Naive thymus-derived CD4-positive, alpha-beta T cell (primary cell): ENCODE results near the gene ENTPD5. TPM values are rescaled to one million over a fixed set of nuclear protein-coding genes. Genes with fewer than 3 reads are reported as not detected.
"Not testable (repeated sequence)": the region's sequence is repeated elsewhere in the genome, so short reads cannot be mapped to it uniquely, and the experiment has no call there.

Experiments
- ATAC-seq: fragments of 150-1000 bp; cut with Tn5 transposase; 2 replicates; pipeline ENCODE4 v1.10.0; 2021; ENCODE audit warnings: mild to moderate bottlenecking, moderate library complexity
- CTCF ChIA-PET: fragments of 350-600 bp; sonication (Branson Sonifier 250); formaldehyde crosslinking; loops from one replicate; lab custom pipeline; 2021; ENCODE audit warnings: antibody characterized with exemption; lab: Charles Lee
- POLR2A ChIA-PET: fragments of 350-600 bp; sonication (Branson Sonifier 250); formaldehyde crosslinking; loops from one replicate; lab custom pipeline; 2021; ENCODE audit warnings: antibody characterized with exemption, inconsistent platforms; lab: Charles Lee
- DNase-seq, 9 donors: peaks; one replicate each; pipeline versions ENCODE4 v3.0.0 to v3.0.0-alpha.2; 2020 to 2022; ENCODE audit warnings: mixed read lengths in 1 of 9
- H3K27ac ChIP-seq: one replicate; pipeline ENCODE4 v1.7.0; 2013; ENCODE audit warnings: mild to moderate bottlenecking, low read depth, low read length, moderate library complexity
- H3K27me3 ChIP-seq, 2 donors: one replicate each; pipeline ENCODE4 v1.7.0; 2013; ENCODE audit warnings: low read length in 2 of 2, mild to moderate bottlenecking in 2 of 2, moderate library complexity in 2 of 2; ENCODE audit not compliant: control insufficient read depth in 2 of 2, insufficient read depth in 2 of 2
- H3K36me3 ChIP-seq, 3 experiments: 1 replicate in 2 of 3; 2 replicates in 1 of 3; pipeline ENCODE4 v1.7.0; 2013; ENCODE audit warnings: low read length in 3 of 3, mild to moderate bottlenecking in 3 of 3, moderate library complexity in 1 of 3; ENCODE audit not compliant: insufficient read depth in 3 of 3, control insufficient read depth in 2 of 3
- H3K4me1 ChIP-seq, 2 donors: one replicate each; pipeline ENCODE4 v1.7.0; 2013; ENCODE audit warnings: low read length in 2 of 2, mild to moderate bottlenecking in 2 of 2, moderate library complexity in 1 of 2; ENCODE audit not compliant: control insufficient read depth in 2 of 2, insufficient read depth in 2 of 2
- H3K4me3 ChIP-seq: 2 replicates; pipeline ENCODE4 v1.7.0; 2013; ENCODE audit warnings: mild to moderate bottlenecking, low read length
- H3K9me3 ChIP-seq, 3 experiments: 1 replicate in 2 of 3; 2 replicates in 1 of 3; pipeline ENCODE4 v1.7.0; 2013; ENCODE audit warnings: low read length in 3 of 3; ENCODE audit not compliant: control insufficient read depth in 2 of 3
- H3K27ac Mint-ChIP-seq, 9 donors: one replicate each; pipeline ENCODE4 v1.8.0; 2020 to 2022; ENCODE audit warnings: mixed read lengths in 9 of 9, mild to moderate bottlenecking in 8 of 9, moderate library complexity in 5 of 9, inconsistent platforms in 2 of 9
- H3K27me3 Mint-ChIP-seq, 5 donors: one replicate each; pipeline ENCODE4 v1.8.0; 2021 to 2022; ENCODE audit warnings: mixed read lengths in 5 of 5, mild to moderate bottlenecking in 1 of 5
- H3K36me3 Mint-ChIP-seq, 5 donors: one replicate each; pipeline ENCODE4 v1.8.0; 2020 to 2022; ENCODE audit warnings: mixed read lengths in 5 of 5, mild to moderate bottlenecking in 3 of 5, inconsistent platforms in 1 of 5
- H3K4me1 Mint-ChIP-seq, 7 donors: one replicate each; pipeline ENCODE4 v1.8.0; 2020 to 2022; ENCODE audit warnings: mixed read lengths in 7 of 7, mild to moderate bottlenecking in 3 of 7, inconsistent platforms in 1 of 7
- H3K4me3 Mint-ChIP-seq, 10 donors: one replicate each; pipeline ENCODE4 v1.8.0; 2020 to 2022; ENCODE audit warnings: mild to moderate bottlenecking in 10 of 10, mixed read lengths in 10 of 10, moderate library complexity in 6 of 10, inconsistent platforms in 2 of 10
- H3K9me3 Mint-ChIP-seq, 11 donors: one replicate each; pipeline ENCODE4 v1.8.0; 2020 to 2022; ENCODE audit warnings: mixed read lengths in 11 of 11, mild to moderate bottlenecking in 4 of 11, inconsistent platforms in 1 of 11, moderate library complexity in 1 of 11
- intact Hi-C, 2 donors: fragments of 100-400 bp; cut with micrococcal nuclease; formaldehyde crosslinking; loops; one replicate each; pipeline ENCODE4 v1.15.1; 2023
- polyA plus RNA-seq, 2 donors: library from polyadenylated mRNA; unstranded; fragments of 300-500 nt; fragmentation: Illumina TruSeq; gene quantifications; one replicate each; pipeline ENCODE4 v1.2.3, GENCODE V29; 2021
- total RNA-seq, 6 experiments: library from RNA in 5 of 6; stranded (reverse) in 5 of 6; gene quantifications; 1 replicate in 5 of 6; 2 replicates in 1 of 6; pipeline ENCODE4 v1.2.3 and lab custom pipeline; 2021 to 2026

ENTPD5 gene
- total and polyA plus RNA-seq, 7 experiments from 2014 or later = 4.2 to 17.1 (median 9.5) TPM

GRCh38 chr14:73996731-73997107 lies 22.4 kb downstream of the ENTPD5 start:
- Histone ChIP-seq H3K27me3 (no peaks in the 10 kb centered on the region), H3K9me3 (no peaks in the 10 kb centered on the region), H3K36me3 (no peaks in the 10 kb centered on the region), H3K27ac (no peak overlapping the region), H3K4me3 (no peak overlapping the region), H3K4me1 (no peaks in the 10 kb centered on the region)
- peaks cover 0 to 6% (median 0%) of the 10 kb centered on the region in 7 donors for H3K4me1 Mint-ChIP-seq
- ChIA-PET POLR2A (no interaction called here), CTCF (interaction anchor here (0.6 kb wide), 1 partner anchor 181 kb away, joined by 4 read pairs; no protein-coding TSS in a partner anchor)
- ATAC-seq (no peak), DNase-seq (no peak)
- H3K9me3 Mint-ChIP-seq = no peaks in the 10 kb centered on the region
- H3K36me3 Mint-ChIP-seq = peaks cover 0 to 24% (median 11%) of the 10 kb centered on the region in 5 donors
- H3K27me3 Mint-ChIP-seq = no peaks in the 10 kb centered on the region
- peak overlapping the region in 1 of 9 donors; percentile 22 for H3K27ac Mint-ChIP-seq
- intact Hi-C loops = no loop called here
- no peak overlapping the region for H3K4me3 Mint-ChIP-seq

- CTCF ChIA-PET = no interaction called here
- no peaks in the 10 kb centered on the region for H3K4me1 ChIP-seq
- Mint-ChIP-seq H3K9me3 (no peaks in the 10 kb centered on the region), H3K4me1 (peaks cover 0 to 6% (median 0%) of the 10 kb centered on the region in 7 donors), H3K4me3 (no peak overlapping the region), H3K27ac (no peak overlapping the region), H3K27me3 (no peaks in the 10 kb centered on the region), H3K36me3 (peaks cover 0 to 27% (median 11%) of the 10 kb centered on the region in 5 donors)
- no peak overlapping the region for H3K4me3 ChIP-seq
- POLR2A ChIA-PET = no interaction called here
- H3K9me3 ChIP-seq = no peaks in the 10 kb centered on the region
- no peaks in the 10 kb centered on the region for H3K36me3 ChIP-seq
- ATAC-seq (no peak), DNase-seq (no peak)
- H3K27me3 ChIP-seq = no peaks in the 10 kb centered on the region
- no peak overlapping the region for H3K27ac ChIP-seq
- intact Hi-C loops = no loop called here
These were observed 23.1 kb downstream of the ENTPD5 start for GRCh38 chr14:73995977-73996378.

- H3K4me1 Mint-ChIP-seq, ATAC-seq, H3K4me1 ChIP-seq, H3K27me3 ChIP-seq, H3K4me3 Mint-ChIP-seq, H3K4me3 ChIP-seq, H3K9me3 ChIP-seq, H3K9me3 Mint-ChIP-seq, H3K27ac Mint-ChIP-seq, DNase-seq, H3K36me3 ChIP-seq, POLR2A ChIA-PET, H3K27ac ChIP-seq, H3K27me3 Mint-ChIP-seq, intact Hi-C loops: not testable (repeated sequence)
- peaks cover 0 to 28% (median 11%) of the 10 kb centered on the region in 5 donors for H3K36me3 Mint-ChIP-seq
- CTCF ChIA-PET = interaction anchor here (0.7 kb wide), 1 partner anchor 82 kb away, joined by 5 read pairs; no protein-coding TSS in a partner anchor
These were observed 24.2 kb downstream of the ENTPD5 start for GRCh38 chr14:73994926-73995325.

- Mint-ChIP-seq H3K4me3 (no peak overlapping the region), H3K27me3 (no peaks in the 10 kb centered on the region), H3K27ac (no peak overlapping the region), H3K36me3 (peaks cover 5 to 31% (median 13%) of the 10 kb centered on the region in 5 donors), H3K9me3 (no peaks in the 10 kb centered on the region), H3K4me1 (peaks cover 0 to 6% (median 0%) of the 10 kb centered on the region in 7 donors)
- Histone ChIP-seq H3K9me3 (no peaks in the 10 kb centered on the region), H3K27me3 (no peaks in the 10 kb centered on the region), H3K4me1 (no peaks in the 10 kb centered on the region), H3K4me3 (no peak overlapping the region), H3K27ac (no peak overlapping the region), H3K36me3 (peaks cover 0 to 11% (median 5%) of the 10 kb centered on the region in 3 experiments)
- intact Hi-C loops = no loop called here
- ATAC-seq (no peak), DNase-seq (no peak)
- CTCF ChIA-PET = no interaction called here
- POLR2A ChIA-PET = no interaction called here
These were observed 28.0 kb downstream of the ENTPD5 start for GRCh38 chr14:73991092-73991491.

DNA sequence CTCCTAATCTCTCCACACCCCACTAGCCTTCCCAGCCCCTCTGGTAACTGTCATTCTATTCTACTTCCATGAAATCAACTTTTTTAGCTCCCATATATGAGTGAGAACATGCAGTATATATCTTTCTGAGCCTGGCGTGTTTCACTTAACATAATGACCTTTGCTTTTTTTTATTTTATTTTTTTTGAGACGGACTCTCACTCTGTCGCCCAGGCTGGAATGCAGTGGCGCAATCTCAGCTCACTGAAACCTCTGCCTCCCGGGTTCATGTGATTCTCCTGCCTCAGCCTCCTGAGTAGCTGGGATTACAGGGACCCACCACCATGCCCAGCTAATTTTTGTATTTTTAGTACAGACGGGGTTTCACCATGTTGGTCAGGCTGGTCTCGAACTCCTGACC lies 30.4 kb downstream of the ENTPD5 start:
- CTCF ChIA-PET, H3K9me3 ChIP-seq, H3K4me1 ChIP-seq, POLR2A ChIA-PET, H3K4me3 ChIP-seq, H3K27me3 ChIP-seq, DNase-seq, intact Hi-C loops, H3K4me1 Mint-ChIP-seq, H3K27ac Mint-ChIP-seq, ATAC-seq, H3K9me3 Mint-ChIP-seq, H3K27ac ChIP-seq, H3K27me3 Mint-ChIP-seq, H3K4me3 Mint-ChIP-seq: not testable (repeated sequence)
- H3K36me3 ChIP-seq = peaks cover 0 to 12% (median 5%) of the 10 kb centered on the region in 3 experiments
- peaks cover 6 to 32% (median 12%) of the 10 kb centered on the region in 5 donors for H3K36me3 Mint-ChIP-seq

- Mint-ChIP-seq H3K4me3 (no peak overlapping the region), H3K9me3 (no peaks in the 10 kb centered on the region), H3K27ac (peak overlapping the region in 1 of 9 donors; percentile 36), H3K36me3 (peaks cover 6 to 32% (median 12%) of the 10 kb centered on the region in 5 donors), H3K27me3 (no peaks in the 10 kb centered on the region), H3K4me1 (no peaks in the 10 kb centered on the region)
- no peaks in the 10 kb centered on the region for H3K27me3 ChIP-seq
- no peak overlapping the region for H3K4me3 ChIP-seq
- no peak overlapping the region for H3K27ac ChIP-seq
- peaks cover 0 to 12% (median 5%) of the 10 kb centered on the region in 3 experiments for H3K36me3 ChIP-seq
- ChIA-PET POLR2A (no interaction called here), CTCF (no interaction called here)
- intact Hi-C loops = no loop called here
- no peaks in the 10 kb centered on the region for H3K9me3 ChIP-seq
- no peak for ATAC-seq
- H3K4me1 ChIP-seq = no peaks in the 10 kb centered on the region
- DNase-seq = no peak
These were observed 31.0 kb downstream of the ENTPD5 start for GRCh38 chr14:73988065-73988464.

- DNase-seq (no peak), ATAC-seq (no peak)
- Histone ChIP-seq H3K27me3 (no peaks in the 10 kb centered on the region), H3K36me3 (peaks cover 0 to 18% (median 0%) of the 10 kb centered on the region in 3 experiments), H3K4me3 (no peak overlapping the region), H3K27ac (no peak overlapping the region), H3K9me3 (no peaks in the 10 kb centered on the region), H3K4me1 (no peaks in the 10 kb centered on the region)
- intact Hi-C loops = no loop called here
- Mint-ChIP-seq H3K36me3 (peaks cover 0 to 13% (median 6%) of the 10 kb centered on the region in 5 donors), H3K9me3 (no peaks in the 10 kb centered on the region), H3K4me1 (peaks cover 0 to 2% (median 0%) of the 10 kb centered on the region in 7 donors), H3K27ac (no peak overlapping the region), H3K4me3 (no peak overlapping the region), H3K27me3 (no peaks in the 10 kb centered on the region)
- POLR2A ChIA-PET = no interaction called here
- CTCF ChIA-PET = no interaction called here
These were observed 41.2 kb downstream of the ENTPD5 start for GRCh38 chr14:73977896-73978295.
